AG10803 (cell line): ENCODE measurements around the gene DNAJB11.
"Not testable (repeated sequence)": the region's sequence is repeated elsewhere in the genome, so short reads cannot be mapped to it uniquely, and the experiment has no call there.

Source experiments
- DNase-seq: peaks from one replicate; pipeline ENCODE4 v3.0.0; 2010; ENCODE audit warnings: low read depth
- H3K4me3 ChIP-seq: 2 replicates; pipeline ENCODE4 v1.5.1; 2011; ENCODE audit warnings: mild to moderate bottlenecking, low read length, control low read depth
- CTCF ChIP-seq: conservative IDR thresholded peaks from 2 replicates; pipeline ENCODE4 v1.5.1; 2011; ENCODE audit warnings: mild to moderate bottlenecking, low read length, control low read depth, inconsistent platforms

DNAJB11 gene

GRCh38 chr3:186526256-186526606 lies 44.3 kb upstream of the DNAJB11 start:
- no peak overlapping the region for H3K4me3 ChIP-seq
- no peak for DNase-seq
- TF ChIP-seq CTCF, result no peak

GRCh38 chr3:186529201-186529999 lies 41.1 kb upstream of the DNAJB11 start:
- H3K4me3 ChIP-seq, result no peak overlapping the region
- DNase-seq, result no peak
- no peak for TF ChIP-seq CTCF

GRCh38 chr3:186530415-186530814 lies 40.1 kb upstream of the DNAJB11 start:
- H3K4me3 ChIP-seq, result no peak overlapping the region
- no peak for DNase-seq
- TF ChIP-seq CTCF, result no peak

GRCh38 chr3:186531694-186532093 lies 38.8 kb upstream of the DNAJB11 start:
- not testable (repeated sequence) for DNase-seq, H3K4me3 ChIP-seq

- no peak for DNase-seq
- TF ChIP-seq CTCF, result no peak
- H3K4me3 ChIP-seq, result no peak overlapping the region
Measured at GRCh38 chr3:186532598-186533072, 37.9 kb upstream of the DNAJB11 start.

GRCh38 chr3:186534113-186534669 lies 36.3 kb upstream of the DNAJB11 start:
- no peak for TF ChIP-seq CTCF

GRCh38 chr3:186536883-186537844 lies 33.4 kb upstream of the DNAJB11 start:
- no peak for DNase-seq
- TF ChIP-seq CTCF, result no peak

More at GRCh38 chr3:186534113-186534669, 36.3 kb upstream of the DNAJB11 start:
- no peak for DNase-seq
- no peak overlapping the region for H3K4me3 ChIP-seq

More at GRCh38 chr3:186536883-186537844, 33.4 kb upstream of the DNAJB11 start:
- H3K4me3 ChIP-seq, result no peak overlapping the region
